HG03045 (cell line): ENCODE measurements around the gene IPO13.

ENCODE experiments used
- ATAC-seq: cut with Tn5 transposase; IDR thresholded peaks from one replicate; pipeline ENCODE4 v1.9.1; 2021; ENCODE audit warnings: mild to moderate bottlenecking, moderate library complexity; ENCODE audit not compliant: unreplicated experiment

Gene IPO13, protein sequence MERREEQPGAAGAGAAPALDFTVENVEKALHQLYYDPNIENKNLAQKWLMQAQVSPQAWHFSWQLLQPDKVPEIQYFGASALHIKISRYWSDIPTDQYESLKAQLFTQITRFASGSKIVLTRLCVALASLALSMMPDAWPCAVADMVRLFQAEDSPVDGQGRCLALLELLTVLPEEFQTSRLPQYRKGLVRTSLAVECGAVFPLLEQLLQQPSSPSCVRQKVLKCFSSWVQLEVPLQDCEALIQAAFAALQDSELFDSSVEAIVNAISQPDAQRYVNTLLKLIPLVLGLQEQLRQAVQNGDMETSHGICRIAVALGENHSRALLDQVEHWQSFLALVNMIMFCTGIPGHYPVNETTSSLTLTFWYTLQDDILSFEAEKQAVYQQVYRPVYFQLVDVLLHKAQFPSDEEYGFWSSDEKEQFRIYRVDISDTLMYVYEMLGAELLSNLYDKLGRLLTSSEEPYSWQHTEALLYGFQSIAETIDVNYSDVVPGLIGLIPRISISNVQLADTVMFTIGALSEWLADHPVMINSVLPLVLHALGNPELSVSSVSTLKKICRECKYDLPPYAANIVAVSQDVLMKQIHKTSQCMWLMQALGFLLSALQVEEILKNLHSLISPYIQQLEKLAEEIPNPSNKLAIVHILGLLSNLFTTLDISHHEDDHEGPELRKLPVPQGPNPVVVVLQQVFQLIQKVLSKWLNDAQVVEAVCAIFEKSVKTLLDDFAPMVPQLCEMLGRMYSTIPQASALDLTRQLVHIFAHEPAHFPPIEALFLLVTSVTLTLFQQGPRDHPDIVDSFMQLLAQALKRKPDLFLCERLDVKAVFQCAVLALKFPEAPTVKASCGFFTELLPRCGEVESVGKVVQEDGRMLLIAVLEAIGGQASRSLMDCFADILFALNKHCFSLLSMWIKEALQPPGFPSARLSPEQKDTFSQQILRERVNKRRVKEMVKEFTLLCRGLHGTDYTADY

DNA sequence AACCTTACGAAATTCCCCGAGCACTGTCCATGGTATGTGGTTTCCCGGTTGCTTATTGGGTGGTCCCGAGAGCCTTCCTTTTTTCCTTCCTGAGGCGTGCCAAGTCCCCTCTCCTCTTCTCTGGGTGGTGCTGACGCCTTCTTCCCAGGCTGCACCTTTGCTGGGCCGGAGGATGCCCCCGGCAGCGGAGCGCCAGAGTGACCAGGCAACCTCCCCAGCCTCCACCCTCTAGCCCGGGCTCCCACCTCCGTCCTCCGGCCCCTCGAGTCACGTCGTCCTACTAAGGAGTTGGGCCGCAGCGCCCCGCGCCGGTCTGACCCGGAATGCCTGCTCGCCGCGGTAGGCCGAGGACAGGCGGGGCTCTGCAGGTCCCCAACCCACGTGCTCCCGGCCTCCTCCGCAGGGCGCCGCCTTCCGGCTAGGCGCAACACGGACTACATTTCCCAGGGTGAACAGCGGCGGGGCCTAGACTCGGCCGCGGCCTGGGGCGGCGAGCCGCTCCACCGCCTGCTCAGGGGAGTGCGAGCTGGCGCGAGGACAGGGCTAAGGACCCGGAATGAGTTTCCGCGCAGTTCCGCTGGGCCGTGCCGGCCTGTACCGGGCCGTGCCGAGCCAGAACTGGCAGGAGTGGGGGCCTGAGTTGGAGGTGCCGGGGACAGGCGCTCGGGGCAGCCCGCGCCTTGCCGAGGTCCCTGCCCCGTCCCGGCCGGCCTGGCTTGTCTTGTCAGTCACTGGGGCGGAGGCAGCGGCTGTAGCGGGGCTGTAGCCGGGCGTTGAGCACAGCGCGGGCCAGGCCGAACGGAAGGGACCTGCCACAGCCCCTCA, at the start of gene IPO13:
IPO13 (plus strand) TSS at position 715 of the 825 bp plus-strand sequence. CDS start 651 bp downstream, outside the sequence.
- peak; percentile 91 for ATAC-seq

DNA sequence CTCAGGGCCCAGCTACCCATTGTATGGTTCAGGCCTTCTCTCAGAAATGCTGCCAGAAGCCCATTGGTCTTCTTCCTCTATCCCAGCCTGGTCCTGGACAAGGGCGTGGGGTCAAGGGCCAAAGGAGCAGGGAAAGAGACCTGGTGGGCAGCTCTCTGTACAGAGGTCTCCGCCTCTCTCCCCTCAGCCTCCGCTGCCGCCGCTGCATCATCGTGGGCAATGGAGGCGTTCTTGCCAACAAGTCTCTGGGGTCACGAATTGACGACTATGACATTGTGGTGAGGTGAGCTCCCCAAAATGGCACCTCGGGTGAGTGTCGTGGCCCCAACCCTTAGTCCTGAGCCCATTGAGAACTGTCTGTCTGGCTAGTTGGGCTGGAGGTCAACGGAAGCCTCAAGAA, 47.8 kb upstream of the IPO13 start:
- ATAC-seq: no peak

DNA sequence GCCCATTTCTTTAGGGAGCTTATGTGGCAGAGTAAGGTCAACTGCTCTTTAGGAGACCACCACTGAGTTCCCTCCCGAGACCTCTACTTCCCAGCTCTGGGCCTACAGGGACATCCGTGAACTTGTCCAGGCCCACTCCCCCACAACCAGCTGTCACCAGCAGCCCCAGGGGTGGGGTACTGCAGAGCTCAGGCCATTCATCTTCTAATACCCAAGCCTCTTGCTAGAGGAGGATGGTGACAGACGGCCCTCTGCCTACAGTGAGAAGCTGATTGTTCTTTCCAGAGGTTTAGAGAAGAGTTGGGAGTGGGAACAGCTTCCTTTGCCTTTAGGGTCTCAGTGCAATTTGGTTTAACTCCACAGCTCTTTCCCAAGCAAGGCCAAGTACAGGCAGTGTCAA, 46.4 kb upstream of the IPO13 start:
- ATAC-seq: no peak

DNA sequence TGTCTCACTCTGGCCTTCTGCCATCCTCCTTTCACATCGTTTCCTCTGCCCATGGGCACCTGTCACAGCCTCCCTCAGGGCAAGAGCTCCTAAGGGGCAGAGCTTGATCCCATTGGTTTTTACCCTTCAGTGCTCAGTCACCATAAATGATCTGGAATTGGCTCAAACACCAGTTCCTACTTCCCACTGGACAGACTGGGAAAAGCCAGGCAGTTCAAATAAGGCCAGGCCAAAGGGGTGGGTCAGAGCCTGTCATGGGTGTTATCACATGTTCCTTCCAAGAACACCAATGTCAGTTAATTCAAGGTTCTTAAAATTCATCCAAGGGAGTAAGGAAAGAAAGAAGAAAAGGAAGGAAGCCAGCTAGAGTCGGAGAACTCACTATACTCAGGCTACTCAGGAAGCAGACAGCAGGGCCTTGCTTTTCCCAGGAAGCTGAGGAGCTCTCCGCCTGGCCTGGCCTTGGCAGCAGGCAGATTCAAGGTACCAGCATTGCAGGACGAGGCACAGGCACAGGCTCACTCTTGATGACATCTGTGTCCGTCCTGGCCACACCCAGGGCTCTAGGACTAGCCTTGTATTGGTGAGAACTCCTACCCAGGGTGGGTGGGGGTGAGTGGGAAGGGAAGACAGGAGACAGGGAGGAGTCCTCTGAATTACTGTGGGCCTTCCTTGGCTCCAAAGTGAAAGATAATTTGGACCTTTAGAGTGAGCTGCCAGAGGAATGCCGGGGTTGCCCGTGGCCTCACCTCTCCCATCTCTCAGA, 45.4 kb upstream of the IPO13 start:
- ATAC-seq: no peak

DNA sequence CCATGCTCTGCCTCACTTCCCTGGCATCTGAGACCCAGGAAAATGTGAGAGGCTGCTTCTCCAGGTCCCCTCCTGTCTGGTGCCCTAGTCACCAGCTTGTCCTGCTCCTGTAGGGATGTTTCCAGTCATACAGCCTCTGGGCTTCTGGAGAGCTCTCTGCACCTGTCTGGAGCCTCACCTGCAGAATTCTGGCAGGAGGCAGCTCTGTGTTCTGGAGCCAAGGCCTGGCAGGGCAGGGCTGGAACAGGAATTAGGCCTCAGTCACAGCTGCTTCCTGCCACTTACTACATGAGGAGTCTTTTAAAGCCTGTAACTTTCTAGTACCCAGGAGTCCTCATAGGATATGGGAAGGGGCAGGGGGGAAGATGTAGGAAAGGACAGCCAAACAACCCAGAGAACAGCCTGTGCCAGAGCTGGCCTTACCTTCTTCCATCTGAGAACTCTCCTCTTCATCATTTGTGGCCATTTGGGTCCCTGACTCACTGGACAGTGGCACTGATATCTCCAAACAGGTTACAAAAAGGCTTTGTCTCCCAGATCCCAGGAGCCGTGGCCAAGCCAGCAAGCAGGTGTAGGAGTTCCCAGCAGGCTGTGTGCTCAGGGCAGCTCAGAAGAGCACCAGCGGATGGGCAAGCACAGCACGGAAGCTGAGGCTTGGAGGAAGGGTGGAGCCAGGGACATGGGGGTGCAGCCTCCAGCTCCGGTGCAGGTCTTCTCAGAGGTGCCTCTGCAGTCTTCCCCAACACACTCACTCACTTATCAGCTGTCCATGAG, 44.5 kb upstream of the IPO13 start:
- no peak for ATAC-seq

DNA sequence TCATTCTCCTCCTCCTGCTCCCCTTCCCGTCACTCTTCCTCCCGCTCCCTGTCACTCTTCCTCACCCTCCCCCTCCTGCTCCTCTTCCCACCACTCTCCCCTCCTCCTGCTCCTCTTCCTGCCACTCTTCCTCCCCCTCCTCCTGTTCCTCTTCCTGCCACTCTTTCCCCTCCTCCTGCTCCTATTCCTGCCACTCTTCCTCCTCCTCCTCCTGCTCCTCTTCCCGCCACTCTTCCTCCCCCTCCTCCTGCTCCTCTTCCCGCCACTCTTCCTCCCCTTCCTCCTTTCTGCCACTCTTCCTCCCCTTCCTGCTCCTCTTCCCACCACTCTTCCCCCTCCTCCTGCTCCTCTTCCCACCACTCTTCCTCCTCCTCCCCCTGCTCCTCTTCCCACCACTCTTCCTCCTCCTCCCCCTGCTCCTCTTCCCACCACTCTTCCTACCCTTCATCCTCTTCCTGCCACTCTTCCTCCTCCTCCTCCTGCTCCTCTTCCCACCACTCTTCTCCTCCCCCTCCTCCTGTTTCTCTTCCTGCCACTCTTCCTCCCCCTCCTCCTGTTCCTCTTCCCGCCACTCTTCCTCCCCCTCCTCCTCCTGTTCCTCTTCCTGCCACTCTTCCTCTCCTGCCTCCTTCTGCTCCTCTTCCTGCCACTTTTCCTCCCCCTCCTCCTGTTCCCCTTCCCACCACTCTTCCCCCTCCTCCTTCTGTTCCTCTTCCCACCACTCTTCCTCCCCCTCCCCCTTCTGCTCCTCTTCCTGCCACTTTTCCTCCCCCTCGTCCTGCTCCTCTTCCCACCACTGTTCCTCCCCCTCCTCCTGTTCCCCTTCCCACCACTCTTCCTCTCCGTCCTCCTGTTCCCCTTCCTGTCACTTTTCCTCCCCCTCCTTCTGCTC, 41.8 kb upstream of the IPO13 start:
- ATAC-seq: no peak

DNA sequence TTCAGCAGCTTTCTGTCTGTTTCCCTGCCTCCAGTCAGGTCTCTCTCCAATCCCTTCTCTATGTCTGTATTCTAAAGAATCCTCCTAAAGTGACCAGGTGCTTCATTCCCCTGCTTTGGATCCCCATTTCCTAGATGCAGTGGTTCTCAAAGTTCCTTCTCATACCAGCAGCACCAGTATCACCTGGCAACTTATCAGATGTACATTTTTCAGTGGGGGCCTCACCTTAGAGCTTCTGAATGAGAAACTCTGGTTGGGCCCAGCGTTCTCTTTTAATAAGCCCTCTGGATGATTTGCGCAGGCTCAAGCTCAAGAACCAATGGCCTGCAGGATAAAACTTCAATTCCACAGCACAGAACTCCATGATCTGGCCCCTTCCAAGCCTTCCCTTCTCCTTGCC, 38.5 kb upstream of the IPO13 start:
- no peak for ATAC-seq

DNA sequence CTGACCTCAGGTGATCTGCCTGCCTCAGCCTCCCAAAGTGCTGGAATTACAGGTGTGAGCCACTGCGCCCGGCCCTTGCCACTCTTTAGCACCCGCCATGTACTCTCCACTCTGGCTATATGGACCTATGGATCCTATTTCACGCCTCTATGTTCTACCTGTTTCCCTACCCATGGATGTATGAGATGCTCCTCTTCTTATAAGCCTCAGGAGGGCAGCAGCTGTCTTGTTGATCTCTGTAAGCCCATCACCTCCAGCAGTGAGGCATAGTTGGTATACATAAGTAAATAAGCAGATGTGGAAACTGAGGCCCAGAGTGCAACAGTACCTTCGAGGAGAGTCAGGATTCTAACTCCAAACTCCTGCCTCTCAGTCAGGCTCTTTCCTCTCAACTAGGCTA, 37.9 kb upstream of the IPO13 start:
- ATAC-seq: no peak

DNA sequence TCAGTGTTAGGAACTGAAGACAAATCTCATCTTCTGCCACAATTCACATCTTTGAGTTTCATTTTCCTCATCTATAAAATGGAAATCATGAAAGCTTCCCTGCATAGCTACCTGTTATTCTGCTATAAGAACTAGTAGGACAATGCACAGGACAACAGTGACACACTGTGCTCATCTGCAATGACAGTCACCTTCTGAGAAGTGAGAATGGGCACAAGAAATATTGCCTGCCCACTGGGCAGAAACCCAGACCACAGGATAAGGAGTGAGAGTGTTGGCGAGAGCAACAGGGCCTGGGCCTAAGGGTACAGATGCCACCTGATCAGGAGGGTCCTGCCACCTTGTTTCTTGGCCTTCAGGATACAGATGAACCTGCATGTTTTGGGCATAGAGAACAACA, 36.4 kb upstream of the IPO13 start:
- ATAC-seq: no peak

DNA sequence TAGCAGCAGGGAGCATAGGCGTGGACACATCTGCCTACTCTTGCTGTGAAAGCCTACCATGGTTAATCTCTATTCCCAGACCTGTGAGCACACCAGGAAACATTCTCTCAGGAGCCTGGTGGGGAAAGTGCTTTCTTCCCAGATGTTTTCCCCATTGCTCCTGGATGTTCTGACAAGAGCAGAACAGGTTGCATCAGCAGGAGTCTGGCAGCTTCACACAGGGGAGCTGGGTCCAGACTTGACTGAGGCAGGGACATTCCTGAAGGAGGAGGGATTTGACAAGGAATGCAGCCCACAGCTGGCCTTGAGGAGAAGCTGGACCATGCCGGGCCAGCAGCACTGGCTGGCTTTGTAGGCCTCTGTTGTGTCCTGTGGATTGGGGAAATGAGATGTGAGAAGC, 34.1 kb upstream of the IPO13 start:
- ATAC-seq: no peak

DNA sequence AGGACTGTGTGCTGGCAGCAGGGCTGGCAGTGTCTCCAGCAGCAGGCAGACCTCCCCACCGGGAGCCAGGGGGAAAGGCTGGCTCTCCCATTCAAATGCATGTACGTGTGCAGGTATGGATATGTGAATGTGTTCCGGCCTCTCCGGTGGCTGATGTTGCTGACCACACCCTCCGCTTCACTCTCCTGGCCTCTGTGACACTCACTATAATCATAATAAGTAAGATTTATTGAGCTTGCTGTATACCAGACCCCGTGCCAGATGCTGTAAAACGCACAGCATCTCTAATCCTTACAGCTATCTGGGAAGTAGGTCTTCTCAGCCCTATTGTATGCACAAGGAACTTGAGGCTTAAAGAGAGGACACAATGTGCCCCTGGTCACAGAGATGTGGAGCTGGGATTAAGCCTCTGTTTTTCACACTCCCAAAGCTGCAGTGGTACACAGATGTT, 33.7 kb upstream of the IPO13 start:
- ATAC-seq: no peak

DNA sequence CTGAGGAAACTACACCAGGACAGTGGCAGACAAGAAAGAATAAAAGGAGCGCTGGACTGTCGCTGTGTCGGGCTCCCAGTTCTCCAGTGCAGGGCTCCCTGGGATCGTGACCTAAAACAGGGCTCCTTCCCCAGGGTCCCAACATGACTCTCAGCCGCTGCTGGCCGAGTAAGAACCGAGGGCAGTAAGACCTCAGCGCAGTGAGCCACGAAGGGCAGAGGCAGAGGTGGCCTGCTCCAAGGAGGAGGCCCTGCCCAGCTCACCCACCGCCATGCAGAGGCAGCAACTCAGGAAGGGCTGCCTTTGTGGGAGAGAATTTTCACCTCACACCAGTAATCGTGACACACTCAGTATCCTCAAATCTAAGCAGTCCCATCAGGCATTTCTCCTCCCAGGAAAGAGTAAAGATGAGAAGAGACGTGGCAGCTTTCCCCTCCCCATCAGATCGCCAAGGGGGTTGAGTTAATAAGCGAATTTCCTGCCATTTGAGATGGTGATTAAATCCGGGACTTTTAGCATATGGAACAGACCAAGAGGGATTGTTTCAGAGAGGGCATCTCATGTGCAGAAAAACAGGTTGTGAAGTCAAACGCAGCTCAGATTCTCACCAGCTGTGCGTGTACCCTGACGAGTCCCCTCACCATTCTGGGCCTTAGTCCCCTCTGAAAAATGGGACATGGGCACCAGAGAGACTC, 32.9 kb upstream of the IPO13 start:
- ATAC-seq: no peak

DNA sequence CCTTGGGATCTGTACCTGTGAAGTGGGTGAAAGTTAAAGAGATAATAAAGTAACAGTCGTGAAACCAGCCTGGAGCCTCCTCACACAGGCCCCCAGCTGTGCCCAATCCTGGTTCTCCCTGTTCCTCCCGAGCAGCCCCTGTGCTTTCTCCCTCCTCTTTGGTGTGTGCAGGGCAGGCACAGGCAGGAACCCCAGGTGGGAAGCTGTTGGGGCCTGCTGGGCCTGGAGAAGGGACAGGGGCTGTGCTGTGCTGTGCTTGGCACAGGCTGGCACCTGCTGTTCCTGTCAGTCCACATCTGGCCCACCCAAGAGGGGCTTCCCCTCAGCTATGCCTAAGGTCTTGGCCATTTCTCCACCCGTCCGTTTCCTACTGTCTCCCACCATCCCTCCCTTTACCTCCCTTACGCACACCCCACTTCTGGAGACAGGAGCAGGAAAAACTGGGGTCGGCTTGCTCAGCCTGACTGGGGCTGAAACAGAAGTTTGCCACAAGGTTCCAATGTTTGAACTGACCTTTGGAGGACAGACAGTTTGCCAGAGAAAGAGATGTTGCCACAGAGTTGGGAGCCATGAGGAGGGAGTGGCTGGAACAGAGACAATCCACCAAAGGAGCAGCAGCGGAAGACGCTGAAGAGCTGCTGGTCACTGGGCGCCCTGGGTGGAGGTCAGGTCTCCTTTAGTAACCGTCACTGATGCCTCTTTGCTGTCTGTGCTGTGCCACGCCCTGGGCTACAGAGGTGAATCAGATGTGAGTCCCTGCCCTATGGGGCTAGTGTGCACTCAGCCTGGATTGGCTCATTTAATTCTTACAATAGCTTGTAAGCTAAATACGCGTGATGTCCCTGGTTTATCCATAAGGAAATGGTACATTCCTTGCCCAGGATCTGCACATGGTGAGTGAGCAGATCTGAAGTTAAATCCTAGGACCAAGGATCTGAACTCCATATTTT, 31.9 kb upstream of the IPO13 start:
- ATAC-seq: no peak

DNA sequence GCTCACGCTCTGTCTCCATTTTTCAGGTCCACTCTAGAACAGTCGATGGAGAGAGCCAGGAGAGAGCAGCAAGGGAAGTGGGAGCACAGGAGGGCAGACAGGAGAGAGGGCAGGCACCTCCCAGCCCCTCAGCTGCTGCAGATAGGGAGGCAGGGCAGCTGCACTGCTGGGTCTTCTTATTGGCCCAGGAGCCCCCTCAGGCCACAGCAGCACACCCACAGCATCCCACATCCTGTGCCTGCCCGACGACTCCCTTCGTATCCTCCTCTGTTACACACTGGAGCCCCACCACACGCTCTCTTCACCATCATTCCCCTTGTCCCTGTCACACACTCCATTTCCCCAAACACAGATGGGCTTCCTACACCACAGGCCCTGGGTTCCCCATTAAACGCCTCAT, 26.8 kb upstream of the IPO13 start:
- ATAC-seq: no peak

DNA sequence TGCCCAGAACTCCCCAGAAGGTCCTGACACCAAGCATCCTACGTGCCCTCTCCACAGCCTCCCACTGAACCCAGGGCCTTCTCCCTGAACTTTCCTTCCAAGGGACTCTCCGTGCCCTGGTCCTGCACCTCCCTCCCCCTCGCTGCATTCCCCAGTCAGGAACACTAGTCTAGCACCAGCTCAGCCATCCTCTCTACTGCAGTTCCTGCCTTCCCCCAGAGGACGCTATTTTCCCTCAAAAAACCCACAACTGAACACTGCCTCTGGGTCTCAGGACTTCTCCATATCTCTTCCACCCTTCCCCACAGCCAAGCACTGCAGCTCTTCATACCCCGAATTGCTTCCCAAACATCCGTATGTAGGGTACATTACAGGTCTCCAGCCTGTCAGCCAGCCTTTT, 25.7 kb upstream of the IPO13 start:
- ATAC-seq: no peak

DNA sequence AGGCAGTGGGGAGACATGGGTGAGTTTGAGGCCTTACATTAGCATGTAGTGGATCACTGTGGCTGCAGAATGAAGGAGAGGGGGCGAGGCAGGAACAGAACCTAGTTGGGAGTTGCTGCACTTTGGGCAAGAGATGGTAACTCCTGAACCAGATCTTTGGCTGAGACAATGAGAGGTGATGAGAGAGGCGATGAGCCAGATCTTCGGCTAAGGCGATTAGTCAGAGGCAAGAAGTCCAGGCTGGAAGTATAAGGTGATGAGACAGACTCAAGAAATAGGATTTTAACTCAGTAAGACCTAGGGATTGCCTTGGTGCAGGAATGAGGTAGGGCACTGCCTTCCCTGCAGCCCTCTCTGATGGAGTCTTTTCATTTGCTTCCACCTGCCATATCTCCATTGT, 22.2 kb upstream of the IPO13 start:
- no peak for ATAC-seq

DNA sequence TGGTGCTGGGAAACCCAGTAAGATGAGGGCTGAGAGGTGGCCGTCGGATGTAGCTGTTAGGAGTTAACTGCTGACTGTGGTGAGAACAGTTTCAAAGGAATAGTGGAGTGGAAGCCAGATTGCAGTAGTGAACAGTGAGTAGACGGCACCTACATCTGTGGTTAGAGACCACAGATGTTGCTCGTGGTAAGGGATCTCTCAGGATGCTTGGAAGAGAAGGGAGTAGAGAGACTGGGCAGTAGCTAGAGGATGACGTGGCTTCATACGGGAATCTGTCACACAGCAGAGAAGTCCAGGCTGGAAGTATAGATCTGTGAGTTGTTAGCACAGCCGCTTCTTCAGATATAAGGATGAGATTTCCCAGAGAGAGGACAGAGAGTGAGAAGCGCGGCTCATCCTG, 20.9 kb upstream of the IPO13 start:
- ATAC-seq: no peak
